GM18508 (cell line): ENCODE measurements around the gene PIEZO2.
"Not testable (repeated sequence)": the region's sequence is repeated elsewhere in the genome, so short reads cannot be mapped to it uniquely, and the experiment has no call there.

Experiments
- ATAC-seq: cut with Tn5 transposase; IDR thresholded peaks from one replicate; pipeline ENCODE4 v1.9.1; 2021; ENCODE audit warnings: moderate number of reproducible peaks; ENCODE audit not compliant: insufficient read depth, unreplicated experiment

The PIEZO2 gene

GRCh38 chr18:11153097-11153496 lies 3.7 kb upstream of the PIEZO2 start:
- no peak for ATAC-seq

- no peak for ATAC-seq
These were observed 874 bp upstream of the PIEZO2 start for GRCh38 chr18:11150271-11150615.

- ATAC-seq = no peak
These were observed 509 bp downstream of the PIEZO2 start for GRCh38 chr18:11148680-11149440.

- ATAC-seq = no peak
These were observed 1.2 kb downstream of the PIEZO2 start for GRCh38 chr18:11147962-11148679.

GRCh38 chr18:11147371-11147951 lies 1.9 kb downstream of the PIEZO2 start:
- no peak for ATAC-seq

- no peak for ATAC-seq
These were observed 2.4 kb downstream of the PIEZO2 start for GRCh38 chr18:11146947-11147345.

GRCh38 chr18:11146238-11146946 lies 3.0 kb downstream of the PIEZO2 start:
- no peak for ATAC-seq

GRCh38 chr18:11145413-11146191 lies 3.8 kb downstream of the PIEZO2 start:
- no peak for ATAC-seq

GRCh38 chr18:11137400-11137799 lies 12.0 kb downstream of the PIEZO2 start:
- no peak for ATAC-seq

- no peak for ATAC-seq
These were observed 13.1 kb downstream of the PIEZO2 start for GRCh38 chr18:11136241-11136640.

GRCh38 chr18:11134940-11135339 lies 14.4 kb downstream of the PIEZO2 start:
- no peak for ATAC-seq

- ATAC-seq = not testable (repeated sequence)
These were observed 20.3 kb downstream of the PIEZO2 start for GRCh38 chr18:11129059-11129458.

GRCh38 chr18:11125492-11126315 lies 23.7 kb downstream of the PIEZO2 start:
- ATAC-seq = no peak

GRCh38 chr18:11124054-11124453 lies 25.3 kb downstream of the PIEZO2 start:
- ATAC-seq = no peak

GRCh38 chr18:11121443-11121849 lies 27.9 kb downstream of the PIEZO2 start:
- ATAC-seq = no peak

- no peak for ATAC-seq
These were observed 29.3 kb downstream of the PIEZO2 start for GRCh38 chr18:11119959-11120587.

- no peak for ATAC-seq
These were observed 29.8 kb downstream of the PIEZO2 start for GRCh38 chr18:11119550-11119949.

- no peak for ATAC-seq
These were observed 31.2 kb downstream of the PIEZO2 start for GRCh38 chr18:11118051-11118766.
